Measurements from ENCODE around the gene TMEM117.

TMEM117 gene

GRCh38 chr12:44206045-44206444 is 370.2 kb downstream of the TMEM117 start:
- Histone ChIP-seq H3K4me3 (ENCODE audit: low read depth, low read length) (no peak overlapping the region), H3K27ac (ENCODE audit: low read depth, low read length) (no peak overlapping the region), H3K9me3 (ENCODE audit: control insufficient read depth, insufficient read depth, low read length) (peaks cover 19% of the 10 kb centered on the region), H3K9ac (ENCODE audit: low read depth, low read length) (no peak overlapping the region), H3K4me1 (ENCODE audit: control insufficient read depth, insufficient read depth, low read length) (no peaks in the 10 kb centered on the region), H3K36me3 (ENCODE audit: control insufficient read depth, insufficient read depth, low read length) (no peaks in the 10 kb centered on the region), H3K27me3 (ENCODE audit: control insufficient read depth, insufficient read depth, low read length) (no peaks in the 10 kb centered on the region)

- Histone ChIP-seq H3K9me3 (ENCODE audit: control insufficient read depth, insufficient read depth, low read length) (no peaks in the 10 kb centered on the region), H3K9ac (ENCODE audit: low read depth, low read length) (no peak overlapping the region), H3K36me3 (ENCODE audit: control insufficient read depth, insufficient read depth, low read length) (no peaks in the 10 kb centered on the region), H3K4me1 (ENCODE audit: control insufficient read depth, insufficient read depth, low read length) (no peaks in the 10 kb centered on the region), H3K4me3 (ENCODE audit: low read depth, low read length) (no peak overlapping the region), H3K27me3 (ENCODE audit: control insufficient read depth, insufficient read depth, low read length) (no peaks in the 10 kb centered on the region), H3K27ac (ENCODE audit: low read depth, low read length) (no peak overlapping the region)
These were observed 381.4 kb downstream of the TMEM117 start for GRCh38 chr12:44217146-44217883.

- no peaks in the 10 kb centered on the region for H3K27me3 ChIP-seq (ENCODE audit: control insufficient read depth, insufficient read depth, low read length)
These were observed 387.9 kb downstream of the TMEM117 start for GRCh38 chr12:44223736-44224135.

GRCh38 chr12:44224399-44225148 is 388.7 kb downstream of the TMEM117 start:
- Histone ChIP-seq H3K4me3 (ENCODE audit: low read depth, low read length) (no peak overlapping the region), H3K27me3 (ENCODE audit: control insufficient read depth, insufficient read depth, low read length) (no peaks in the 10 kb centered on the region), H3K9ac (ENCODE audit: low read depth, low read length) (no peak overlapping the region), H3K4me1 (ENCODE audit: control insufficient read depth, insufficient read depth, low read length) (peaks cover 5% of the 10 kb centered on the region; the same call in 1 of the 2 replicates), H3K27ac (ENCODE audit: low read depth, low read length) (no peak overlapping the region), H3K9me3 (ENCODE audit: control insufficient read depth, insufficient read depth, low read length) (no peaks in the 10 kb centered on the region), H3K36me3 (ENCODE audit: control insufficient read depth, insufficient read depth, low read length) (no peaks in the 10 kb centered on the region)

More at GRCh38 chr12:44223736-44224135, 387.9 kb downstream of the TMEM117 start:
- Histone ChIP-seq H3K27ac (ENCODE audit: low read depth, low read length) (no peak overlapping the region), H3K4me3 (ENCODE audit: low read depth, low read length) (no peak overlapping the region), H3K9me3 (ENCODE audit: control insufficient read depth, insufficient read depth, low read length) (no peaks in the 10 kb centered on the region), H3K9ac (ENCODE audit: low read depth, low read length) (no peak overlapping the region), H3K36me3 (ENCODE audit: control insufficient read depth, insufficient read depth, low read length) (no peaks in the 10 kb centered on the region), H3K4me1 (ENCODE audit: control insufficient read depth, insufficient read depth, low read length) (peaks cover 5% of the 10 kb centered on the region; the same call in 1 of the 2 replicates)

- Histone ChIP-seq H3K9me3 (ENCODE audit: control insufficient read depth, insufficient read depth, low read length) (no peaks in the 10 kb centered on the region), H3K4me1 (ENCODE audit: control insufficient read depth, insufficient read depth, low read length) (peaks cover 9% of the 10 kb centered on the region), H3K27ac (ENCODE audit: low read depth, low read length) (no peak overlapping the region), H3K36me3 (ENCODE audit: control insufficient read depth, insufficient read depth, low read length) (no peaks in the 10 kb centered on the region), H3K9ac (ENCODE audit: low read depth, low read length) (no peak overlapping the region), H3K27me3 (ENCODE audit: control insufficient read depth, insufficient read depth, low read length) (no peaks in the 10 kb centered on the region), H3K4me3 (ENCODE audit: low read depth, low read length) (no peak overlapping the region)
These were observed 389.2 kb downstream of the TMEM117 start for GRCh38 chr12:44225149-44225510.

GRCh38 chr12:44227616-44228015 is 391.7 kb downstream of the TMEM117 start:
- Histone ChIP-seq H3K27ac (ENCODE audit: low read depth, low read length) (no peak overlapping the region), H3K27me3 (ENCODE audit: control insufficient read depth, insufficient read depth, low read length) (no peaks in the 10 kb centered on the region), H3K9me3 (ENCODE audit: control insufficient read depth, insufficient read depth, low read length) (no peaks in the 10 kb centered on the region), H3K4me3 (ENCODE audit: low read depth, low read length) (no peak overlapping the region), H3K9ac (ENCODE audit: low read depth, low read length) (no peak overlapping the region), H3K36me3 (ENCODE audit: control insufficient read depth, insufficient read depth, low read length) (no peaks in the 10 kb centered on the region), H3K4me1 (ENCODE audit: control insufficient read depth, insufficient read depth, low read length) (peaks cover 14% of the 10 kb centered on the region)

GRCh38 chr12:44229846-44230245 is 394.0 kb downstream of the TMEM117 start:
- H3K27ac ChIP-seq (ENCODE audit: low read depth, low read length), result no peak overlapping the region
- peaks cover 10% of the 10 kb centered on the region for H3K4me1 ChIP-seq (ENCODE audit: control insufficient read depth, insufficient read depth, low read length)
- no peaks in the 10 kb centered on the region for H3K9me3 ChIP-seq (ENCODE audit: control insufficient read depth, insufficient read depth, low read length)
- H3K9ac ChIP-seq (ENCODE audit: low read depth, low read length), result no peak overlapping the region
- no peaks in the 10 kb centered on the region for H3K27me3 ChIP-seq (ENCODE audit: control insufficient read depth, insufficient read depth, low read length)
- H3K36me3 ChIP-seq (ENCODE audit: control insufficient read depth, insufficient read depth, low read length), result no peaks in the 10 kb centered on the region
- no peak overlapping the region for H3K4me3 ChIP-seq (ENCODE audit: low read depth, low read length)

- no peaks in the 10 kb centered on the region for H3K27me3 ChIP-seq (ENCODE audit: control insufficient read depth, insufficient read depth, low read length)
- no peak overlapping the region for H3K4me3 ChIP-seq (ENCODE audit: low read depth, low read length)
- no peaks in the 10 kb centered on the region for H3K36me3 ChIP-seq (ENCODE audit: control insufficient read depth, insufficient read depth, low read length)
- no peaks in the 10 kb centered on the region for H3K4me1 ChIP-seq (ENCODE audit: control insufficient read depth, insufficient read depth, low read length)
- no peak overlapping the region for H3K27ac ChIP-seq (ENCODE audit: low read depth, low read length)
- no peaks in the 10 kb centered on the region for H3K9me3 ChIP-seq (ENCODE audit: control insufficient read depth, insufficient read depth, low read length)
- H3K9ac ChIP-seq (ENCODE audit: low read depth, low read length), result no peak overlapping the region
These were observed 399.8 kb downstream of the TMEM117 start for GRCh38 chr12:44235674-44236073.

- Histone ChIP-seq H3K9me3 (ENCODE audit: control insufficient read depth, insufficient read depth, low read length) (no peaks in the 10 kb centered on the region), H3K27me3 (ENCODE audit: control insufficient read depth, insufficient read depth, low read length) (no peaks in the 10 kb centered on the region), H3K4me1 (ENCODE audit: control insufficient read depth, insufficient read depth, low read length) (no peaks in the 10 kb centered on the region), H3K9ac (ENCODE audit: low read depth, low read length) (no peak overlapping the region), H3K4me3 (ENCODE audit: low read depth, low read length) (no peak overlapping the region), H3K27ac (ENCODE audit: low read depth, low read length) (no peak overlapping the region), H3K36me3 (ENCODE audit: control insufficient read depth, insufficient read depth, low read length) (no peaks in the 10 kb centered on the region)
These were observed 404.3 kb downstream of the TMEM117 start for GRCh38 chr12:44240186-44240585.

GRCh38 chr12:44245932-44246331 is 410.1 kb downstream of the TMEM117 start:
- Histone ChIP-seq H3K4me3 (ENCODE audit: low read depth, low read length) (no peak overlapping the region), H3K4me1 (ENCODE audit: control insufficient read depth, insufficient read depth, low read length) (no peaks in the 10 kb centered on the region), H3K27me3 (ENCODE audit: control insufficient read depth, insufficient read depth, low read length) (no peaks in the 10 kb centered on the region), H3K27ac (ENCODE audit: low read depth, low read length) (no peak overlapping the region), H3K9me3 (ENCODE audit: control insufficient read depth, insufficient read depth, low read length) (no peaks in the 10 kb centered on the region), H3K9ac (ENCODE audit: low read depth, low read length) (no peak overlapping the region), H3K36me3 (ENCODE audit: control insufficient read depth, insufficient read depth, low read length) (no peaks in the 10 kb centered on the region)

- Histone ChIP-seq H3K4me1 (ENCODE audit: control insufficient read depth, insufficient read depth, low read length) (no peaks in the 10 kb centered on the region), H3K36me3 (ENCODE audit: control insufficient read depth, insufficient read depth, low read length) (no peaks in the 10 kb centered on the region), H3K9ac (ENCODE audit: low read depth, low read length) (no peak overlapping the region), H3K9me3 (ENCODE audit: control insufficient read depth, insufficient read depth, low read length) (no peaks in the 10 kb centered on the region), H3K27me3 (ENCODE audit: control insufficient read depth, insufficient read depth, low read length) (no peaks in the 10 kb centered on the region), H3K4me3 (ENCODE audit: low read depth, low read length) (no peak overlapping the region), H3K27ac (ENCODE audit: low read depth, low read length) (no peak overlapping the region)
These were observed 410.7 kb downstream of the TMEM117 start for GRCh38 chr12:44246482-44247105.

Data from HUES48 (cell line).